ENCODE results near the gene CTIF.

DNA sequence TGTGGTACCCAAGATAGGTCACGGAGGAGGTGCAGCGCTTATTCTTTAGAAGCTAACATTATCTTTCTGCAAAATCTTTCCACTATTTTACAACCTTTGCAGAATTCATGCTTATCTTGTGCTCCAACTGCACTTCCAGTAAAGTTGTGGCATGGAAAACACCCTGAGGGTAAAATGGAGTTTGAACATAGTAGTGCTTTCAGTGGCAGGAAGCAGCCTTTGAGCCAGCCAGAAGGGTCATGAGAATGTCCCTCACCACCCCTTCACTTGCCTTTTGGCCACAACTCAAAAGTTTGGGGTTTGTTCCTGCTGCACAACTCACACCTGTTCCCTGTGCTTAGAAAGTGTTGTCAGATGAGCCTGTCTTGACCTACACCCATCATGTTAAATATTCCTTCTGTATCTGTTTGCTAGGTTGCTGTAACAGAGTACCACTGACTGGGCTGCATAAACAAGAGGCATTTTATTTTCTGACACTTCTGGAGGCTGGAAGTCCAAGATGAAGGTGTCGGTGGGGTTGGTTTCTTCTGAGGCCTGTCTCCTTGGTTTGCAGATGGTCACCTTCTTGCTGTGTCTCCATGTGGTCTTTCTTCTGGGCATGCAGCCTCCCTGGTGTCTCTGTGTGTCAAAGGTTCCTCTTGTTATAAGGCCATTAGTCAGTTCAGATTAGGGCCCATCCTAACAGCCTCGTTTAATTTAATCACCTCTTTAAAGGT lies 217.8 kb downstream of the CTIF start:
- TF ChIP-seq POLR2AphosphoS5 (IDR thresholded peaks at IDR 0.05) (no peak), EP300 (conservative IDR thresholded peaks at IDR 0.05; ENCODE audit: poor library complexity, severe bottlenecking) (no peak)
- TF ChIP-seq, protein P1, sequence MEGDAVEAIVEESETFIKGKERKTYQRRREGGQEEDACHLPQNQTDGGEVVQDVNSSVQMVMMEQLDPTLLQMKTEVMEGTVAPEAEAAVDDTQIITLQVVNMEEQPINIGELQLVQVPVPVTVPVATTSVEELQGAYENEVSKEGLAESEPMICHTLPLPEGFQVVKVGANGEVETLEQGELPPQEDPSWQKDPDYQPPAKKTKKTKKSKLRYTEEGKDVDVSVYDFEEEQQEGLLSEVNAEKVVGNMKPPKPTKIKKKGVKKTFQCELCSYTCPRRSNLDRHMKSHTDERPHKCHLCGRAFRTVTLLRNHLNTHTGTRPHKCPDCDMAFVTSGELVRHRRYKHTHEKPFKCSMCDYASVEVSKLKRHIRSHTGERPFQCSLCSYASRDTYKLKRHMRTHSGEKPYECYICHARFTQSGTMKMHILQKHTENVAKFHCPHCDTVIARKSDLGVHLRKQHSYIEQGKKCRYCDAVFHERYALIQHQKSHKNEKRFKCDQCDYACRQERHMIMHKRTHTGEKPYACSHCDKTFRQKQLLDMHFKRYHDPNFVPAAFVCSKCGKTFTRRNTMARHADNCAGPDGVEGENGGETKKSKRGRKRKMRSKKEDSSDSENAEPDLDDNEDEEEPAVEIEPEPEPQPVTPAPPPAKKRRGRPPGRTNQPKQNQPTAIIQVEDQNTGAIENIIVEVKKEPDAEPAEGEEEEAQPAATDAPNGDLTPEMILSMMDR (IDR thresholded peaks at IDR 0.05; ENCODE audit: poor library complexity, severe bottlenecking) = no peak

All from neural cell (in vitro differentiated cells).